HG02852 (cell line): ENCODE data around the gene SERTM2.
"Not testable (repeated sequence)": the region's sequence is repeated elsewhere in the genome, so short reads cannot be mapped to it uniquely, and the experiment has no call there.

Source experiments
- ATAC-seq: cut with Tn5 transposase; IDR thresholded peaks from one replicate; pipeline ENCODE4 v1.9.1; 2021; ENCODE audit warnings: mild to moderate bottlenecking, moderate library complexity; ENCODE audit not compliant: unreplicated experiment

Gene SERTM2

GRCh38 chrX:111511477-111511876, at the start of gene SERTM2:
Gene SERTM2, plus strand, starts transcription at chrX:111511645. Its CDS starts 7,213 bp downstream, at chrX:111518858.
- ATAC-seq, result peak; percentile 93

DNA sequence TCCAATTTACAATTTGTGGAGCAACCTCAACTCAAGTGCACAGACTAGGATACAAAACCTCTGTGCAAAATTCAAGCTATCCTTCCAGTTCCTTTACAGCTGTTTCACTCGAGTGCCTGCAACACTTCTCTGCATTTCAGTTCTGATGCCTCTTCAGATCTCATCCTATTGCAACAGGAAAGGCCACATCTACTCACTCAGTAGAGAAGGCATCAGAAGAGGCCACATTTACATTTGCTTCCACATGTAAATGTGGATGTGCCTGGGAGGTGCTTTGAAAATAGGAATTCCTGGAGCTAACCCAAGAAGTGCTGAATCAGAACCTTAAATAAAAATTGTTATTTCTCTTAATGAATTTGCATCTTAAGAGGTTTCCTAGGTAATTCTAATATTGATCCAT, 45.8 kb upstream of the SERTM2 start:
- ATAC-seq, result no peak

- no peak for ATAC-seq
These were observed 43.5 kb upstream of the SERTM2 start for GRCh38 chrX:111467896-111468295.

DNA sequence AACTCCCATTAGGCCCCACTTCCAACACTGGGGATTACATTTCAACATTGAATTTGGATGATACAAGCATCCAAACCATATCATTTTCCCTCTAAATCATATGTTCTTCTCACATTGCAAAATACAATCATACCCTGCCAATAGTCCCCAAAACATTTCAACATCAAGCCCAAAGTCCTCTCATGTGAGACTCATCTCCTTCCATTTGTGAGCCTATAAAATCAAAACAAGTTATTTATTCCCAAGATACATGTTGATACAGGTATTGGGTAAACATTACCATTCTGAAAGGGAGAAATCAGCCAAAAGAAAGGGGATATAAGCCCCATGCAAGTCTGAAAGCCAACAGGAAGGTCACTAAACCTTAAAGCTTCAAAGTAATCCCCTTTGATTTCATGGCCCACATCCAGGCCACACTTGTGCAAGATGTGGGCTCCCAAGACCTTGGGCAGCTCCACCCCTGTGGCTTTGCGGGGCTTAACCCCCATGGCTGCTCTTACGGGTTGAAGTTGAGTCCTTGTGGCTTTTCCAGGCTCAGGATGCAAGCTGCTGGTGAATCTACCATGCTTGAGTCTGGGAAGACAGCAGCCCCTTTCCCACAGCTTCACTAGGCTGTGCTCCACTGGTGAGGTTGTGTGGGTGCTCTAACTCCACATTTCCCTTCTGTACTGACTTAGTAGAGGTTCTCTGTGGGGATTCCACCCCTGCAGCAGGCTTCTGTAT, 40.6 kb upstream of the SERTM2 start:
- ATAC-seq, result no peak

DNA sequence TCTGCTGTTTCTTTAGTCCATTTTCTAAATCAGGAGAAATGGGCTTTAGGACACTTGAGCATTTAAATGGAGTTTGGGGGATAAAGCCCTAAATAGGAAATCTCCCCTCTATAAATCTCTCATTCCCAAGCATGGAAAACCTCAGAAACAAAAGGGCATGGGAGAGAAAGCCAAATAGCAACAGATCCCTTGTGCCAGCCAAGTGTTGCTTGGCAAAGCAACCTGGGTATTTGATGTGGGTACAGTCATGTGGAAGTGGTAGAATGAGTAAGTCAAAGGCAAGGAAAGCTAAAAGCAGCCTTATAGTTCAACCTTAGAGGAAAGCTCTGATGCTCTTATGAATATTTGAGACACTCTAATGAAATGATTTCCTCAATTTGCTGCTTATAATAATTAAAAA, 29.5 kb upstream of the SERTM2 start:
- ATAC-seq, result no peak

DNA sequence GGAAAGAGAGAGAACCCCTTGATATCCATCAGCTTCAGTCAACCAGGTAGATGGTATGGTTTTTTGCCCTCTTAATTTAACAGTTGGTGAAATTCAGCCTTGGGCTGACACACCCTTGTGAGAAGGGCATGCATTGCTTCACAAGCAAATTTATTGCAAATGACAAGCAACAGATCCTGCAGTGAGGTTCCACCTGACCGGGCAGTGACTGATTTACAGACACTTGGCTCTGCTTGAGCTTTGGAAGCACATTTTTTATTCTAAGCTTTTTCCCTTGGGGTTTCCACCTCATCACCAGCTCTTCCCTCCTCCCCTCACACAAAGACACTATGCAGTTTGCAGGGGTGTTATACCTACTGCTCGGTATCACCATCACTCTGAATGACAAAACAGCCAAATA, 28.3 kb upstream of the SERTM2 start:
- no peak for ATAC-seq

GRCh38 chrX:111483881-111484280, 27.6 kb upstream of the SERTM2 start:
- no peak for ATAC-seq

- ATAC-seq, result no peak
These were observed 20.8 kb upstream of the SERTM2 start for GRCh38 chrX:111490688-111491087.

DNA sequence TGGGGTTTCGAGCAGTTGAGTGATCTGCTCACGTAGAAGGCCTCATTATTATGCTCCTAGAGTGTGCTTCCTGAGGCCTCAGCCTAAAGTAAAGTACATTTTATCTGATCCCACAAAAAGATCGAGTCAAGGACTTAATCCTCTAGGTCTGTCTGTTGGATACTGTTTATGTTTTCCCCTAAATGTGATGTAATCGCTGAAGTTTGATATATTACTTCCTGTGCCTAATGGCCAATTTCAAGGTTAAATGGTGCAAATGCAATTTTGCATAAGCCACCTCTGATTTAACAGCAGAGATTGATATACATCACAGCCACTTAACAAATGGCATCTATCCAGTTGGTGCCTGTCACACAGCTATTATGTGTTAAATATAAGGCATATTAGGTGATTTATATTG, 19.4 kb upstream of the SERTM2 start:
- no peak for ATAC-seq

DNA sequence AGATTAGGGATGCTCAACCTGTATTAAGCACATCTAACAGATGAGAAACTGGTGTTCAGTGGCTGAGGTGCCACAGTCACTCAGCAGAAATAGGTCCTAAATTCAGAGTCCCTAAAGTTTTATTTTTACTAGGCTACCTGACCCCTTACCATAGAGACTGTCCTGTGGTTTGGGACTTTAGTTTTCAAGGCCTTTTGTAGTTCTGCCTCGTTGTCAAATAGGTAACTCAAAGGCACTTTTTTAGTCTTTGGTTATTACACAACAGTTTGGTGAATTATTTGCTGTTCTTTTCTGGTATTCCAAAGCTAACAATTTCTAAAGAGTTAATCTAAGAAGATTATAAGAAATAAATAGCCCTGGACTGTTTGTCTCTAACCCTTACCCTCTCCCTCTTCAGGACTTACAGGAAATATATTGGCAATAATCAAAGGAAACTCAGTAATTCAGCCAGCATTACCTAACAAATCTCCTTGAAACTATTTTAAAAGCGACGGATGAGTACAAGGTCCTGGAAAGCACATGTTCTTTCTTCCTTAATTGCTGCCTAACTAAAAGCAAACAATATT, 12.8 kb upstream of the SERTM2 start:
- ATAC-seq, result no peak

- no peak for ATAC-seq
These were observed 7.9 kb upstream of the SERTM2 start for GRCh38 chrX:111503485-111503993.

GRCh38 chrX:111504941-111505340, 6.5 kb upstream of the SERTM2 start:
- no peak for ATAC-seq

GRCh38 chrX:111505783-111506182, 5.7 kb upstream of the SERTM2 start:
- ATAC-seq, result no peak

DNA sequence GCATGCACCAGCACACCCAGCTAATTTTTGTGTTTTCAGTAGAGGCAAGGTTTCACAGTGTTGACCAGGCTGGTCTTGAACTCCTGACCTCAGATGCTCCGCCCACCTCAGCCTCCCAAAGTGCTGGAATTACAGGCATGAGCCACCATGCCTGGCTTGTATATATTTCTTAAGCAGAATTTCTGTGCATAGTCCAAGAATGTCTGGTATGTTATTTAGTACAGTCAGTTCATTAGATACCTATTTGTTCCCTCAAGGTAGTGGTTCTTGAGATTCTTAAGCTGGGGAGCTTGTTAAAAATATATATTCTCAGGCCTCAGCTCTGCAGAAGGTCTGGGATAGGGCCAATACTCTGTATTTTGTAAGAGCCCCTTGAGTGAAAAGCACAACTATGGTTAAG, 4.6 kb upstream of the SERTM2 start:
- no peak for ATAC-seq

- ATAC-seq, result no peak
These were observed 3.5 kb upstream of the SERTM2 start for GRCh38 chrX:111507933-111508332.

DNA sequence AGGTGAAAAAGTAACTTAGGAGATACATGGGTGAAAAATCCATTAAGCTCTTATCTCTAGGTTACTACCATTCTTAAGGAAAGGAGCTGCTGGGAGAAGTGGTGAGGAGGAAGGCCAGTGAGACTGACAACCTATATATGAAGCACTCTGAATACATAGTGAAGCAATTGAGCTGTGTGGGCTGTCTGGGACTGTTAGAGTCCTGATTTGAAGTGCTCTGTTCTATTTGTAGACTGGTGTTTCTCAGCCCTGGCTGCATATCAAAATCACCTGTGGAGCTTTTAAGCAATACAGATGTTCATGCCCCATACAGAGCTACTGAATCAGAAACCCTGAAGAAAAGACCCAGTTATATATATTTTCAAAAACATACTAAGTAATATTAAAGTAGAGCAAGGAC, 3.9 kb downstream of the SERTM2 start:
- ATAC-seq, result no peak

- ATAC-seq, result no peak
These were observed 7.2 kb downstream of the SERTM2 start for GRCh38 chrX:111518667-111519066.

DNA sequence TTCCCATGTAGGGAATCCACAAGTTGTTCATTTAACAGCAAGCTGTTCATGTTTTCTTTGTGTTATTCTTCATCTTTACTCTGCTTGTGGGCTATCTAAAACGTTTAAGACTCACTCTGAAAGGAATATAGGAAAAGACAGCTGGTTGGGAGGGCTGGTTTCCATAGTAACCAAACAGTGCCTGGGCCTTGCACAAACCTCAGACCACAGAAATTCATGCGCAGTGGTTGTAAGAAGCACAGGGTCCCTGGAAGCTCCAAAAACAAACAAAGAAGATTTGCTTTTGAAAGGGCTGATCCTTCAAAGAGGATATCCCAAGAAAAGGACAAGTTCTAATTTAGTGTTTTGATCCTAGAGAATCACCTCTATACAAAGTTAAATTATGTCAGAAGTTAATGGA, 7.8 kb downstream of the SERTM2 start:
- ATAC-seq, result no peak

DNA sequence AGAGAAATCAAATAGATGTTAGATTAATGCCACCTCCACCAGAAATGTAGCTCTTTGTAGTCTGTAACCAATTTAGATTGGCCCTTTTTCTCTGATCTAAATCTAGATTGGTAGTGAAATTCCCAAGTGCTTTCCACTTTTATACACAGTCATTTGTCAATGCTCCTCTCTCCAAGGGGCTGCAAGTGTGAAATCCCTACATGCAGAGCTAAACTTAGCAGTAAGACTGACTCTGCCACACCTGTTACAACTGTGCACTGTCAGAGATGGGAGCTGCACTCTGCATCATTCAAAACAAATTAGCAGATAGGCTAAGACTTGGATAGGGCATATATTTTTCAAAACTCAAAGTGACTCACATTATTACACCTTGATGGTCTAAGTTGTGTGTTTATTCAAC, 9.1 kb downstream of the SERTM2 start:
- no peak for ATAC-seq

- ATAC-seq, result no peak
These were observed 9.7 kb downstream of the SERTM2 start for GRCh38 chrX:111521169-111521568.

DNA sequence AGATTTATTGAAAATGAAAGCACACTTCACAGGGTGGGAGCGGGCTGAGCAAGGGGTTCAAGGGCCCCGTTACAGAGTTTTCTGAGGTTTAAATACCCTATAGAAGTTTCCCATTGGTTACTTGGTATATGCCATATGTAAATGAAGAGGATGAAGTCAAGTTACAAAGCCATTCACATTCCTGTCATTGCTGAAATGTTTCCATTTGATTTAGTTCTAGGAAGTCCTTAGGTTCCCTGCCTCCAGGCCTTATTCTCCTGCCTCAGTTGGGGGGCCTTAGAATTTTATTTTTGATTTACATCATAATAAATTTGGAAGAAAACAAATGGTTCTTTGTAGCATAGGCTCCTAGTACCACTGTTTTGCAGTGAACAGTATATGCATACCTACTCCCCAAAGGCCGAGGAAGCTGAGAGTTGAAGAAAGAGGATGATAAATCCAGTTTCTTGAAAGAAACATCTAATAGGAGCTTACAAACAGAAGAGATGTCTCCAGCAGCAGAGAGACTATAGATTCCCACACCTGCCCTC, 31.8 kb downstream of the SERTM2 start:
- no peak for ATAC-seq

GRCh38 chrX:111549235-111549634, 37.8 kb downstream of the SERTM2 start:
- not testable (repeated sequence) for ATAC-seq
